ENCODE data around the gene LINC00237.

DNA sequence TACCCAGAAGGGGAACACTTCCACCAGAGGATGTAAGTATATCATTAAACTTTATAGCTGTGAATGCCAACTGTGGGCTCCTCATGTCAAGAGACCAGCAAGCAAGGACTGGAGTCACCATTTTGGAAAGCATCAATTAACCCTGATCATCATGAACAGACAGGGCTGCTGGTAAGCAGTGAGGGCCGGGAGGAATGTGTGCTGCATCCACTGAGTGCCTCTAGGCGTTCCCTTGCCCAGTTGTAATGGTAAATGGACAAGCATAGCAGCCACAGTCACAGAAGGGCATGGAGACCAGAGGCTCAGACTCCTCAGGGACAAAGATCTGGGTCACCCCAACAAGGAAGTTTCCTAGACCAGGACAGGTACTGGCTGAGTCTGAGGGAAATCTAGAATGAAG is 23.6 kb downstream of the LINC00237 start:
- TF ChIP-seq, protein P1, sequence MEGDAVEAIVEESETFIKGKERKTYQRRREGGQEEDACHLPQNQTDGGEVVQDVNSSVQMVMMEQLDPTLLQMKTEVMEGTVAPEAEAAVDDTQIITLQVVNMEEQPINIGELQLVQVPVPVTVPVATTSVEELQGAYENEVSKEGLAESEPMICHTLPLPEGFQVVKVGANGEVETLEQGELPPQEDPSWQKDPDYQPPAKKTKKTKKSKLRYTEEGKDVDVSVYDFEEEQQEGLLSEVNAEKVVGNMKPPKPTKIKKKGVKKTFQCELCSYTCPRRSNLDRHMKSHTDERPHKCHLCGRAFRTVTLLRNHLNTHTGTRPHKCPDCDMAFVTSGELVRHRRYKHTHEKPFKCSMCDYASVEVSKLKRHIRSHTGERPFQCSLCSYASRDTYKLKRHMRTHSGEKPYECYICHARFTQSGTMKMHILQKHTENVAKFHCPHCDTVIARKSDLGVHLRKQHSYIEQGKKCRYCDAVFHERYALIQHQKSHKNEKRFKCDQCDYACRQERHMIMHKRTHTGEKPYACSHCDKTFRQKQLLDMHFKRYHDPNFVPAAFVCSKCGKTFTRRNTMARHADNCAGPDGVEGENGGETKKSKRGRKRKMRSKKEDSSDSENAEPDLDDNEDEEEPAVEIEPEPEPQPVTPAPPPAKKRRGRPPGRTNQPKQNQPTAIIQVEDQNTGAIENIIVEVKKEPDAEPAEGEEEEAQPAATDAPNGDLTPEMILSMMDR (IDR thresholded peaks at IDR 0.05; ENCODE audit: low read depth, low read length, missing input control) = no peak
- TF ChIP-seq YY1 (IDR thresholded peaks at IDR 0.05) = no peak
- TF ChIP-seq NR2F2 (IDR thresholded peaks at IDR 0.05) = no peak
- no peak for TF ChIP-seq TAF1 (conservative IDR thresholded peaks at IDR 0.05)
- TF ChIP-seq, protein P2, sequence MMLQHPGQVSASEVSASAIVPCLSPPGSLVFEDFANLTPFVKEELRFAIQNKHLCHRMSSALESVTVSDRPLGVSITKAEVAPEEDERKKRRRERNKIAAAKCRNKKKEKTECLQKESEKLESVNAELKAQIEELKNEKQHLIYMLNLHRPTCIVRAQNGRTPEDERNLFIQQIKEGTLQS (IDR thresholded peaks at IDR 0.05) = no peak
- no peak for TF ChIP-seq JUND (IDR thresholded peaks at IDR 0.05)
- no peak for TF ChIP-seq SP1 (IDR thresholded peaks at IDR 0.05)
- TF ChIP-seq, protein P3, sequence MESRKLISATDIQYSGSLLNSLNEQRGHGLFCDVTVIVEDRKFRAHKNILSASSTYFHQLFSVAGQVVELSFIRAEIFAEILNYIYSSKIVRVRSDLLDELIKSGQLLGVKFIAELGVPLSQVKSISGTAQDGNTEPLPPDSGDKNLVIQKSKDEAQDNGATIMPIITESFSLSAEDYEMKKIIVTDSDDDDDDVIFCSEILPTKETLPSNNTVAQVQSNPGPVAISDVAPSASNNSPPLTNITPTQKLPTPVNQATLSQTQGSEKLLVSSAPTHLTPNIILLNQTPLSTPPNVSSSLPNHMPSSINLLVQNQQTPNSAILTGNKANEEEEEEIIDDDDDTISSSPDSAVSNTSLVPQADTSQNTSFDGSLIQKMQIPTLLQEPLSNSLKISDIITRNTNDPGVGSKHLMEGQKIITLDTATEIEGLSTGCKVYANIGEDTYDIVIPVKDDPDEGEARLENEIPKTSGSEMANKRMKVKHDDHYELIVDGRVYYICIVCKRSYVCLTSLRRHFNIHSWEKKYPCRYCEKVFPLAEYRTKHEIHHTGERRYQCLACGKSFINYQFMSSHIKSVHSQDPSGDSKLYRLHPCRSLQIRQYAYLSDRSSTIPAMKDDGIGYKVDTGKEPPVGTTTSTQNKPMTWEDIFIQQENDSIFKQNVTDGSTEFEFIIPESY (IDR thresholded peaks at IDR 0.05) = no peak
- no peak for TF ChIP-seq RAD21 (IDR thresholded peaks at IDR 0.05)
- TF ChIP-seq, protein P4, sequence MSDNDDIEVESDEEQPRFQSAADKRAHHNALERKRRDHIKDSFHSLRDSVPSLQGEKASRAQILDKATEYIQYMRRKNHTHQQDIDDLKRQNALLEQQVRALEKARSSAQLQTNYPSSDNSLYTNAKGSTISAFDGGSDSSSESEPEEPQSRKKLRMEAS (IDR thresholded peaks at IDR 0.05) = no peak
- TF ChIP-seq, protein P5, sequence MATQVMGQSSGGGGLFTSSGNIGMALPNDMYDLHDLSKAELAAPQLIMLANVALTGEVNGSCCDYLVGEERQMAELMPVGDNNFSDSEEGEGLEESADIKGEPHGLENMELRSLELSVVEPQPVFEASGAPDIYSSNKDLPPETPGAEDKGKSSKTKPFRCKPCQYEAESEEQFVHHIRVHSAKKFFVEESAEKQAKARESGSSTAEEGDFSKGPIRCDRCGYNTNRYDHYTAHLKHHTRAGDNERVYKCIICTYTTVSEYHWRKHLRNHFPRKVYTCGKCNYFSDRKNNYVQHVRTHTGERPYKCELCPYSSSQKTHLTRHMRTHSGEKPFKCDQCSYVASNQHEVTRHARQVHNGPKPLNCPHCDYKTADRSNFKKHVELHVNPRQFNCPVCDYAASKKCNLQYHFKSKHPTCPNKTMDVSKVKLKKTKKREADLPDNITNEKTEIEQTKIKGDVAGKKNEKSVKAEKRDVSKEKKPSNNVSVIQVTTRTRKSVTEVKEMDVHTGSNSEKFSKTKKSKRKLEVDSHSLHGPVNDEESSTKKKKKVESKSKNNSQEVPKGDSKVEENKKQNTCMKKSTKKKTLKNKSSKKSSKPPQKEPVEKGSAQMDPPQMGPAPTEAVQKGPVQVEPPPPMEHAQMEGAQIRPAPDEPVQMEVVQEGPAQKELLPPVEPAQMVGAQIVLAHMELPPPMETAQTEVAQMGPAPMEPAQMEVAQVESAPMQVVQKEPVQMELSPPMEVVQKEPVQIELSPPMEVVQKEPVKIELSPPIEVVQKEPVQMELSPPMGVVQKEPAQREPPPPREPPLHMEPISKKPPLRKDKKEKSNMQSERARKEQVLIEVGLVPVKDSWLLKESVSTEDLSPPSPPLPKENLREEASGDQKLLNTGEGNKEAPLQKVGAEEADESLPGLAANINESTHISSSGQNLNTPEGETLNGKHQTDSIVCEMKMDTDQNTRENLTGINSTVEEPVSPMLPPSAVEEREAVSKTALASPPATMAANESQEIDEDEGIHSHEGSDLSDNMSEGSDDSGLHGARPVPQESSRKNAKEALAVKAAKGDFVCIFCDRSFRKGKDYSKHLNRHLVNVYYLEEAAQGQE (IDR thresholded peaks at IDR 0.05) = no peak
- TF ChIP-seq EGR1 (IDR thresholded peaks at IDR 0.05; ENCODE audit: low read depth in 2 of 2) = no peak
- TF ChIP-seq FOXA1 (IDR thresholded peaks at IDR 0.05) = no peak
